ENCODE data around the gene ANO7. TPM values are rescaled to one million over a fixed set of nuclear protein-coding genes. Genes with fewer than 3 reads are reported as not detected.

Gene ANO7
- total RNA-seq = 1 to 10 TPM in 1 of 4 donors, under 1 TPM in 2, not detected in 1; 0.32 to 1.3 (median 0.42) TPM

- Histone ChIP-seq H3K9me3 (no peaks in the 10 kb centered on the region), H3K27me3 (peaks cover 0 to 19% (median 0%) of the 10 kb centered on the region in 4 donors), H3K36me3 (peaks cover 0 to 5% (median under 1%) of the 10 kb centered on the region in 4 donors), H3K4me1 (no peaks in the 10 kb centered on the region), H3K4me3 (no peak within 1 kb of the TSS), H3K27ac (replicated peaks in 1 of 4) (no peak within 1 kb of the TSS)
- intact Hi-C loops (cut with DNase I) = no loop called here
- WGBS = 75% methylated on average over 14 of the region's 21 CpGs
- TF ChIP-seq CTCF (IDR thresholded peaks at IDR 0.05) (no peak), POLR2AphosphoS5 (IDR thresholded peaks at IDR 0.05) (no peak), EP300 (IDR thresholded peaks at IDR 0.05) (no peak), POLR2A (IDR thresholded peaks at IDR 0.05; ENCODE audit: low read depth) (no peak)
- DNase-seq (ENCODE audit: extremely low spot score) = no peak
Observed at GRCh38 chr2:241188361-241189092, at the start of gene ANO7. Gene ANO7, plus strand, starts transcription at chr2:241188677. Its CDS starts 1,387 bp downstream, at chr2:241190064.

DNA sequence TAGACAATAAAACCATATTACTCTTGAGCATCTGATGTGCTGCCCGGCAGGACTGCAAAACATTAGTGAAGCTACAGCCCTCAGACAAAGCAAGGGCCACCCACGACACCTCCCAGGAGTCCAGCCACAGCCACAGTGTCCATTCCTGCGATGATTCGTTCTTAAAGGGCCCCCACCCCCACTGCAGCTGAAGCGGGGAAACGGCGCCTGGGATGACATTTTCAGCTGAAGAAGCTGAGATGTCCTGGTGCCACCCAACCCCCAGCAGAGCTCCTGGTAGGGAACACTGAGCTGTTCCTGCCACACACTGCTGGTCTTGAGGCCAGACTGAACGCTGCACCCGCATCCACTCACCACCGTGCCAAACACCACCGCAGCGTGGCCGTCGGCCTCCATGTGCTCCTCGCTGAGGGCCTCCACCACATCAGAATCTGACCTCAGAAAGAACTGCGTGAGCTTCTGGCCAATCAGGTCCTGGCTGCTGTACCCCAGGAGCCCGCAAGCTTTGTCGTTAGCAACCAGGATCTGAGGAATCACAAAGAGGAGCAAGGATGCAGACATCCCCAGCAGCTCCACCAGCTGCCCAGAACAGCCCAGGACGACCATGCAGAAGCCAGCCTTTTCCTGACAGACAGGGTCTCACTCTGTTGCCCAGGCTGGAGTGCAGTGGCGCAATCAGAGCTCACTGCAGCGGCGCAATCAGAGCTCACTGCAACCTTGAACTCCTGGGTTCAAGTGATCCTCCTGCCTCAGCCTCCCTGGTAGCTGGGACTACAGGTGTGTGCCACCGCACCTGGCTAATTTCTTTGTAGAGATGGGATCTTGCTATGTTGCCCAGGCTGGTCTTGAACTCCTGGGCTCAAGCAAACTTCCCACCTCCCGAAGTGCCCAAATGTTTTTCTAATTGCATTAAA lies 48.7 kb upstream of the ANO7 start:
- Histone ChIP-seq H3K4me3 (no peak overlapping the region), H3K36me3 (peaks cover 0 to 23% (median 9%) of the 10 kb centered on the region in 4 donors), H3K9me3 (no peaks in the 10 kb centered on the region), H3K4me1 (no peaks in the 10 kb centered on the region), H3K27me3 (no peaks in the 10 kb centered on the region), H3K27ac (replicated peaks in 1 of 4) (no peak overlapping the region)
- WGBS = 93% methylated on average over 18 of the region's 24 CpGs
- no peak for DNase-seq (ENCODE audit: extremely low spot score)
- intact Hi-C loops (cut with DNase I) = no loop called here
- TF ChIP-seq POLR2A (IDR thresholded peaks at IDR 0.05; ENCODE audit: low read depth) (no peak), POLR2AphosphoS5 (IDR thresholded peaks at IDR 0.05) (no peak), EP300 (IDR thresholded peaks at IDR 0.05) (no peak), CTCF (IDR thresholded peaks at IDR 0.05) (no peak)

DNA sequence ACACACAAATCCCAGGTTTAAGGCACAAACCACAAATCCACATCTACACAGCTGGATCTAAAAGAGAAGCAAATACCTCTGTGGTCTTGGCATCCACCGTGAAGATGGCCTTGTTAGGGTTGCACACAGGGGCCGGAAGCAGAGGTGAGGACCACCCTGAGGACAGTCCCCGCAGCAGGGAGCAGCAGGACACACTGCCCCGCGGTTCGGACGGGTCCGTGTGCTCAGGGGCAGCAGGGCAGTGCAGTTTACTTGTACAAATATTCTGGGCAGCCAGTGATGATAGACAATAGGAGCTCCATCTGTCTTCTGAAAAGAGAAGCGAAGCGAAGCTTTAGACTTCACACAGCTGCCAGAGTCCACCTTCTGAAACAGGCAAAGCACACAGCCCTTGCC lies 48.0 kb upstream of the ANO7 start:
- Histone ChIP-seq H3K27ac (replicated peaks in 1 of 4) (no peak overlapping the region), H3K4me3 (no peak overlapping the region), H3K4me1 (no peaks in the 10 kb centered on the region), H3K27me3 (no peaks in the 10 kb centered on the region), H3K36me3 (peaks cover 0 to 23% (median 9%) of the 10 kb centered on the region in 4 donors), H3K9me3 (no peaks in the 10 kb centered on the region)
- TF ChIP-seq EP300 (IDR thresholded peaks at IDR 0.05) = no peak
- no peak for TF ChIP-seq CTCF (IDR thresholded peaks at IDR 0.05)
- TF ChIP-seq POLR2AphosphoS5 (IDR thresholded peaks at IDR 0.05) = no peak
- no peak for TF ChIP-seq POLR2A (IDR thresholded peaks at IDR 0.05; ENCODE audit: low read depth)
- 90% methylated on average over 10 of the region's 10 CpGs for WGBS
- intact Hi-C loops (cut with DNase I) = no loop called here
- no peak for DNase-seq (ENCODE audit: extremely low spot score)

- intact Hi-C loops (cut with DNase I) = no loop called here
Observed at GRCh38 chr2:241141214-241141770, 47.2 kb upstream of the ANO7 start.

More at GRCh38 chr2:241141214-241141770, 47.2 kb upstream of the ANO7 start:
- DNase-seq (ENCODE audit: extremely low spot score) = no peak
- H3K4me3 ChIP-seq = no peak overlapping the region
- H3K9me3 ChIP-seq = no peaks in the 10 kb centered on the region
- H3K27ac ChIP-seq (replicated peaks in 1 of 4) = no peak overlapping the region
- TF ChIP-seq POLR2A (IDR thresholded peaks at IDR 0.05; ENCODE audit: low read depth) (no peak), EP300 (IDR thresholded peaks at IDR 0.05) (no peak), CTCF (IDR thresholded peaks at IDR 0.05) (no peak), POLR2AphosphoS5 (IDR thresholded peaks at IDR 0.05) (no peak)
- no peaks in the 10 kb centered on the region for H3K27me3 ChIP-seq
- H3K4me1 ChIP-seq = no peaks in the 10 kb centered on the region
- 93% methylated on average over 14 of the region's 14 CpGs for WGBS
- peaks cover 0 to 23% (median 8%) of the 10 kb centered on the region in 4 donors for H3K36me3 ChIP-seq

Measured in esophagus muscularis mucosa (tissue), 4 donors.